Muscle of back (tissue), 11 donors: ENCODE data around the gene TMPRSS9. TPM values are rescaled to one million over a fixed set of nuclear protein-coding genes. Genes with fewer than 3 reads are reported as not detected.
A peak's percentile ranks its signal among the peaks of the same experiment; 100 is the strongest.

ENCODE experiments used
- DNase-seq, 3 donors: peaks; one replicate each; pipeline versions ENCODE4 v3.0.0 to v3.0.0-alpha.2; 2013
- polyA plus RNA-seq, 10 donors: library from polyadenylated mRNA; unstranded; fragments of 120-200 nt; gene quantifications; one replicate each; pipeline ENCODE4 v1.2.1, GENCODE V29; 2013; ENCODE audit not compliant: insufficient read length in 10 of 10

TMPRSS9 gene
- polyA plus RNA-seq, 10 donors = 0.11 to 0.64 (median 0.17) TPM

DNA sequence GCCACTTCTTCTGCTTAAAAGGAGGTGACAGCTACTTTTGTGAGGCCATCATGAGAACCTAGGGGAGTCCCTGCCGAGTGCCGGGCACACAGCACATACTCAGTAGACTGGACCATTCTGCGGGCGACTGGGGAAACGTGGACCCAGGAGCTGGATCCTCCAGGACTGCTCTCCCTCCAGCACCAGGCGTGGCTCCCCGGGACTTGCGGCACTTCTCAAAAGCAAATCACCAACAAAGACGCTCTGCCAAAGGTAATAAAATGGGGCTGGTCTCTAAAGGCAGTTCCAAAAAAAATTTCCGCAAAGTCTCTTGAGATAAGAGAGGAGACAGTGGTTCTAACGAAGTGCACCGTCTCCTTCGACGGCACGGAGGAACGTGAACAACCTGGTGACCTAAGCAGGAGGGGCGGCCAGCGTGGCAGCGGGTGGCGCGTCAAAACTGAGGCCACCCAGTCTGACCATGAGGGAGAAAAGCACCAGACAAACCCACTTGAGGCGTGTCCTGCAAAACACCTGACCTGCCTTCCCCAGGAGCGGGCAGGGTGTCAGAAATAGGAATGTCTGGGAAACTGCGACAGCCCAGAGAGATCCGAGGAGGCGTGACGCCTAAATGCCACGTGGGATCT lies 1.4 kb upstream of the TMPRSS9 start:
- no peak for DNase-seq

GRCh38 chr19:2360833-2361232 lies 768 bp downstream of the TMPRSS9 start:
- DNase-seq = no peak

DNA sequence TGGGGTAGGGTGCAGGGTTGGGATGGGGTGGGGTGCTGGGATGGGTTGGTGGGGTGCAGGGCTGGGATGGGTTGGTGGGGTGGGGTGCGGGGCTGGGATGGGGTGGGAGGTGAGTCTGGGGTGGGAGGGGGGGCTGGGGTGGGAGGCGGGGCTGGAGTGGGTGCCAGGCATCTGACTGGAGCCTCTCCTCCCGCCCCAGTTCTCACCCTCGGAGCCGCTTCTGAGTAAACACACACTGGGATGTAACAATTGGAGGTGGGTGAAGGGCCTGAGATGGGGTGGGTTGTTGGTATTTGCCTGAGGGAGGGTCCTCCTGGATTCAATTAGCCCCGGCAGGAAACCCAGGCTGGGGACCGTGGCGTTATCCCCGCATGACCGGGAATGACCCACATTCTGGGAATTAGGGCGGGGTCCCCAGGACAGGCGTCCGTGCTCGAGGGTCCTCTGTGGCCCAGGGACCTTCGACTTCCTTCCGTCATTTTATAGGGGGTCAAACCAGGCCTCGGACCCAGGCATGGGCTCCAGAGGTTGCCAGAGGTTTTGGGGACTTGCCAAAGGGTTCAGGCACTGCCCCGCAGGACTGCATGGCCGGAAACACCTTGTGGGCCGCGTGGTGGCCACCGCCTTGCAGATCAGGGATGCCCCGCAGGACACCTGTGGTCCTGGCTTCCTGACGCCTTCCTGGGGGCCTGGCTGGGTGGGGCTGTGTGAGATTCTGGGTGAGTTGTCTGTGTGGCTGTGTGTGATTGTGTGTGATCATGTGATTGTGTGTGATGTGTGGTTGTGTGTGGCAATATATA lies 1.4 kb downstream of the TMPRSS9 start:
- no peak for DNase-seq

- DNase-seq = no peak
Observed at GRCh38 chr19:2362046-2362969, 2.2 kb downstream of the TMPRSS9 start.

DNA sequence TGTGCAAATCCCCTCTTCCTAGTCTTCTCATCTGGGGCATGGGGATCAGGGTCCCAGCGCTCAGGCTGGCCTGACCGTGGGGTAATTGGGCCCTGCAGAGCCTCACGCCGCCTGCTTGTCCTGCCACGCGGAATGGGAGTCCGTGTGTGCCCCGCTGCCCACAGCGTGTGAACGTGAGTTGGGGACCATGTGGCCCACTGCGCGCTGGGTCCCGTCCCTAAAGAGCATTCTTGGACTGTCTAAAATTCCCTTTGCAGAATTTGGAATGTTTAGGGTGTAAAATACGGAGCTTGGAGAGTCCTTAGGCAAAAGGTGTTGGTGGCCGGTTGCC lies 2.9 kb downstream of the TMPRSS9 start:
- DNase-seq = no peak

DNA sequence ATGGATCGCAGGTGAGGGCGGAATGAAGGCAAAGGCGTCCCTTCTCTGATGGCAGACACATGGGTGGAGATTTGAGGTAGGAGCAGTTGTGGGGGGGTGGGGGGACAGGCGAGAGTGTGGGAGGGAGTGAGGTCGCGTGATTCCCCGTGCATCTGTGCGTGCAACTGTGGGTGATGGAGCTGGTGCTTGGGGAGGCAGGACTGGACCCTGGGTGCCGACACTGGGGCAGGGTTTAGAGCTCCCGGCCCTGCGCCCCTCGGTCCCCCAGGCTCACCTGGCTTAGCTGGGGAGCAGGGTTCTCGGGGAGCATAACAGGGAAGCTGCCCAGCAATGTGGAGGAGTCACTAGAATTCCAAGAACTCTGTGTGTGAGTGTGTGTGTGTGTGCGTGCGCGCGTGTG lies 3.4 kb downstream of the TMPRSS9 start:
- no peak for DNase-seq

DNA sequence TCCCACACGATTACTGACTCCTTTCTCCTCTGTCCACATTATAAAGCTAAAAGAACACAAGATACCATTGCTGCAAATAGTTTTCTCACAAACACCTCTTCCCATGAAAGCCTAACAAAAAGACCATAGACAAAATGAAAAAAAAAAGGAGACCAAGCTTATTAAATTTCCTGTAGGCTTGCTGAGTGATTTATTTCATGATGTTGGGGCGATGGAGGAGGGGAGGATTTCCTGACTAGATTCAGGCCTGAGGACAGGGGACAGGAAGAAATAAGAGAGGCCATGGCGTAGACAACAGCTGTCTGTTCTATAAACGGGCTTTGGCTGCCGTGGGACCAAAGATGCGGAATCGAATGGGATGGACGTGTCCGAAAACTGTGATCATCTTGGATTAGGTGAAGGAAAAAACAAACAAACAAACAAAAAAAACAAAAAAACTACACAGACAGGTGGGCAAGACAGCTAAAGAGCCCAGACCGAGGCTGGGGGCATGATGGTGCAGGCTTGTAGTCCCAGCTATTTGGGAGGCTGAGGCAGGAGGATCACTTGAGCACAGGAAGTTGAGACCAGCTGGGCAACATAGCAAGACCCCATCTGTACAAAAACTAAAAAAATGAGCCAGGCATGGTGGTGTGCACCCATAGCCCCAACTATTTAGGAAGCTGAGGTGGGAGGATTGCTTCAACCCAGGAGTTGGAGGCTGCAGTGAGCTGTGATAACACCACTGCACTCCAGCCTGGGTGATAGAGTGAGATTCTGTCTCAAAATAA lies 5.3 kb downstream of the TMPRSS9 start:
- DNase-seq = peak in 1 of 3 donors; percentile 5

DNA sequence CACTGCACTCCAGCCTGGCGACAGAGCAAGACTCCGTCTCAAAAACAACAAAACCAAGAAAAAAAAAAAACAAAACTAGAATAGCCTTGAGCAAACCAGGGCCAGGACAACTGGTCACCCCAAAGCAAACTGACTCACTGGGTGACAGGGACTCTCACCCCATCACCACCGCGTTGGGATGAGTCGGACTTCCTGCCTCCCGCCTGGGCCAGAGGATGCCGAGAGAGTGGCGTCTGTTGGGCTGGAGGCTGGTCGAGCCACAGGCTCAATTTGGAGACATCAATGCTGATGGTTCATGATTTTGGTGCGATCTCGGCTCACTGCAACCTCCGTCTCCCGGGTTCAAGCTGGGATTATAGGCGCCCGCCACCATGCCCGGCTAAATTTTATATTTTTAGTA lies 11.6 kb downstream of the TMPRSS9 start:
- DNase-seq = no peak

DNA sequence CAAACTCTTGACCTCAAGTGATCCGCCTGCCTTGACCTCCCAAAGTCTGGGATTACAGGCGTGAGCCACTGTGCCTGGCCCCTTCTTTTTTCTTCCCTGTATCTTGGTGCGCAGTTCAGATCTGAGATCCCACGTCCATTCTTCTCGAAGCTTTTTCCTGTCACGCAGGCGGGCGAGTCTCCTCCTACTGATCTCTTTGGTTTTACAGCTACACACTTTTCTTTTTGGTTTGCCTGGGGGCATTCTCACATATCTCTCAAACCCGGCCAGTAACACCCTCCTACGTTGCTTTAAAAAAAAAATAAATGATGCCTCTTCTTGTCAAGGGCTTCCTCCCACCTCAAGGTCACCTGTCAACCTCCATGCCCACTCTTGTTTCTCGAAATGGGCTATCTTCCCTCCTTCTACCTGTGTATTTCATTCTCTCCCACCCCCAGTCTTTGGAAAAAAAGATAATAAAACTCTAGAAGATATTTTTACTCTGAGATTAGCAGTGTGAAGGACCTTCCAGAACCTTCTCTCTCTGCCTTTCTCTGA lies 12.1 kb downstream of the TMPRSS9 start:
- no peak for DNase-seq

GRCh38 chr19:2374808-2375207 lies 14.7 kb downstream of the TMPRSS9 start:
- DNase-seq = no peak

DNA sequence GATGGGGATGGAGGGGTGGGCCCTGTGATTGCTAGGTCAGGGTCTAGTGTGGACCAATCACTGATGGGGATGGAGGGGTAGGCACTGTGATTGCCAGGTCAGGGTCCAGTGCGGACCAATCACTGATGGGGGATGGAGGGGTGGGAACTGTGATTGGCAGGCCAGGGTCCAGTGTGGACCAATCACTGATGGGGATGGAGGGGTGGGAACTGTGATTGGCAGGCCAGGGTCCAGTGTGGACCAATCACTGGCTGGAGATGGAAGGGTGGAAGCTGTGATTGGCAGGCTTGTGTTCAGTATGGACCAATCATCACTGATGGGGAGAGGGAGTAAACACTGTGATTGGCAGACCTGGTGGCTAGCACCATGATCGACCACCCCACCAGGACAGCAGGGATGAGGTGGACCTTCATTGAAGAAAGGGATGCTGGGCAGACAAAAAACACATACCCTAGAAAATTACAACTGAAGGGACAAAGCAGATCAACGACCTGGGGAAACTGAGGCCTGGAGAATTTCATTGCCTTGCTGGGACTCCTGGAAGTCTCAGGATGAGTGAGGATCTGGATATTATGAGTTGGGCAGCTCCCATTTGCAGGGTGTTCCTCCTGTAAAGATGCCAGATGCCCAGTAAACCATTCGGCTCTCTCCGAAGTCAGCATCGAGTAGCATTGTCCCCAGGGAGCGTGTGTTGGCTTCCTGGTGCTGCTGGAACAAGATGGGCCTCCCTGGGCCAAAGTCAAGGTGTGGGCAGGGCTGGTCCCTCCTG lies 15.5 kb downstream of the TMPRSS9 start:
- no peak for DNase-seq

- DNase-seq = no peak
Observed at GRCh38 chr19:2376784-2377519, 16.9 kb downstream of the TMPRSS9 start.

- no peak for DNase-seq
Observed at GRCh38 chr19:2380567-2380966, 20.5 kb downstream of the TMPRSS9 start.

DNA sequence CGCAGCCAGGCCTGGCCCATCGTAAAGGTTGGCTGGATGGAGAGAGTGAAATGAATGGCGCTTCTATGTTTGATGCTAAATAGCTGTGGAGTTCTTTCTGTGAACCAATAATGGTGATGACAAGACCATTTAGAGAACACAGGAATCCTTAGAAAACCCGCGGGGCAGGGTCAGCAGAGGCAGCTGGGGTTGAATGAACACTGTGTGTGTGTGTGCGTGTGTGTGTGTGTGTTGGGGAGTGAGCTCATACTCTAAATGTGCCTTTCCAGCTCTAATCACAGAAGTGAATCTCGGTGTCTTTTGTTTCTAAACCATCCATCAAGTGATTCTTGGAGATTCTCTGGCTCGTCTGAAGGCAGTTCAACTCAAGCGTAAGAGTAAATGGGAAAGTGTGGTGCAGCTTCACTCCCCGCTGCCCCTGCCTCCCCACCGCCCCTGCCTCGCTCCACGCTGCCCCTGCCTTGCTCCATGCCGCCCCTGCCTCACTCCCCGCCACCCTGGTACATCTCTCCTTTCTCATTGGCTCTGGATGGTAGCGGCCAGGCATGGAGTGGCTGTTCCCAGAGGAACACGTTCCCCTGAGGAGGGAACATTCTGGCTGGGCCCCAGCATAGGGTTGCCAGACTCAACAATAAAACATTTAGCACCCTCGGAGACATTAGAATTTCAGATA lies 21.2 kb downstream of the TMPRSS9 start:
- no peak for DNase-seq

DNA sequence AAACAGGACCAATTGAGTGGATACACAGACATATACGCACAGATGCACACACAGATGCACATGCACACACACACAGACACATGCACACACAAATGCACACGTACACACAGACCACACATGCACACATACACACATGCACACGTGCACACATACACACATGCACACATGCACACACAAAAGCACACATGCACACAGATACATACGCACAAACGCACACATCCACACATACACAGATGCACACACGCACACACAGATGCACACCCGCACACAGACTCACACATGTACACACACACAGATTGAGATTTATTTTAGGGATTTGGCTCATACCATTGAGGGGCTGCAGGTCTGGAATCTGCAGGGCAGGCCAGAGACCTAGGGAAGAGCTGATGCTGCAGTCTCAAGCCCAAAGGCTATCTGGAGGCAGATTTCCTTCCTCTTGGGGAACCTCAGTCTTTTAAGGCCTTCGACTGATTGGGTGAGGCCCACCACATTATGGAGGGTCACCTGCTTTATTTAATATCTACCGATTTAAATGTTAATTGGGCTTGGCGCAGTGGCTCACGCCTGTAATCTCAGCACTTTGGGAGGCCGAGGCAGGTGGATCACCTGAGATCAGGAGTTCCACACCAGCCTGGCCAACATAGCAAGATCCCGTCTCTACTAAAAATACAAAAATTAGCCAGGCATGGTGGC lies 22.6 kb downstream of the TMPRSS9 start:
- DNase-seq = no peak

GRCh38 chr19:2385053-2385721 lies 25.1 kb downstream of the TMPRSS9 start:
- DNase-seq = peak in 1 of 3 donors; percentile 41

- DNase-seq = no peak
Observed at GRCh38 chr19:2387367-2388288, 27.6 kb downstream of the TMPRSS9 start.
